Measurements from ENCODE around the gene MUTYH. TPM values are rescaled to one million over a fixed set of nuclear protein-coding genes. Genes with fewer than 3 reads are reported as not detected.
"Not testable (repeated sequence)": the region's sequence is repeated elsewhere in the genome, so short reads cannot be mapped to it uniquely, and the experiment has no call there.

The MUTYH gene
- total RNA-seq: 10 to 100 TPM; 65.3 to 67.2 TPM

GRCh38 chr1:45339789-45340558 lies at the start of gene MUTYH, which contains the start of gene TOE1:
Gene MUTYH, minus strand, starts transcription at chr1:45340440. Its CDS starts 5,935 bp downstream, at chr1:45334505.
Gene TOE1, plus strand, starts transcription at chr1:45340170. Its CDS starts 83 bp downstream, at chr1:45340253.
- CTCF ChIA-PET: interaction anchor here (0.8 to 4.8 kb wide), 26 partner anchors 8 to 665 kb away, joined by 3 to 67 read pairs (median 6); partner anchors contain the start of genes ARMH1, CCDC163, HECTD3 and HPDL
- peaks cover 39% of the 10 kb centered on the region for H3K36me3 Mint-ChIP-seq
- no peaks in the 10 kb centered on the region for H3K27me3 Mint-ChIP-seq
- H3K27ac Mint-ChIP-seq: peak within 1 kb of the TSS; percentile 99
- DNase-seq (peak; percentile 98), ATAC-seq (peak; percentile 88)
- peak within 1 kb of the TSS; percentile 99 for H3K4me3 Mint-ChIP-seq
- peaks cover 3% of the 10 kb centered on the region for H3K9me3 Mint-ChIP-seq (ENCODE audit: low read depth)
- peaks cover 54% of the 10 kb centered on the region for H3K4me1 Mint-ChIP-seq

GRCh38 chr1:45386219-45386618 lies 46.0 kb upstream of the MUTYH start:
- Mint-ChIP-seq H3K36me3 (no peaks in the 10 kb centered on the region), H3K4me1 (peaks cover 8% of the 10 kb centered on the region), H3K27ac (no peak overlapping the region), H3K27me3 (no peaks in the 10 kb centered on the region), H3K4me3 (no peak overlapping the region), H3K9me3 (ENCODE audit: low read depth) (no peaks in the 10 kb centered on the region)
- ATAC-seq (no peak), DNase-seq (no peak)
- CTCF ChIA-PET: interaction anchor here (0.7 kb wide), 1 partner anchor 42 kb away, joined by 3 read pairs; no protein-coding TSS in a partner anchor

GRCh38 chr1:45385302-45385701 lies 45.1 kb upstream of the MUTYH start:
- Mint-ChIP-seq H3K27ac (no peak overlapping the region), H3K27me3 (no peaks in the 10 kb centered on the region), H3K4me3 (no peak overlapping the region), H3K4me1 (peaks cover 9% of the 10 kb centered on the region), H3K9me3 (ENCODE audit: low read depth) (no peaks in the 10 kb centered on the region), H3K36me3 (no peaks in the 10 kb centered on the region)
- CTCF ChIA-PET: no interaction called here
- DNase-seq: no peak
- no peak for ATAC-seq

GRCh38 chr1:45384213-45384612 lies 44.0 kb upstream of the MUTYH start:
- H3K9me3 Mint-ChIP-seq (ENCODE audit: low read depth); H3K4me1 Mint-ChIP-seq; H3K36me3 Mint-ChIP-seq; ATAC-seq; H3K4me3 Mint-ChIP-seq; H3K27ac Mint-ChIP-seq; DNase-seq; H3K27me3 Mint-ChIP-seq: not testable (repeated sequence)
- CTCF ChIA-PET: interaction anchor here (1.1 kb wide), 1 partner anchor 108 kb away, joined by 3 read pairs; no protein-coding TSS in a partner anchor

GRCh38 chr1:45383191-45383590 lies 43.0 kb upstream of the MUTYH start:
- H3K9me3 Mint-ChIP-seq (ENCODE audit: low read depth): no peaks in the 10 kb centered on the region
- CTCF ChIA-PET: no interaction called here
- no peaks in the 10 kb centered on the region for H3K27me3 Mint-ChIP-seq
- H3K36me3 Mint-ChIP-seq: no peaks in the 10 kb centered on the region
- DNase-seq (no peak), ATAC-seq (no peak)
- H3K27ac Mint-ChIP-seq: no peak overlapping the region
- H3K4me3 Mint-ChIP-seq: no peak overlapping the region
- peaks cover 6% of the 10 kb centered on the region for H3K4me1 Mint-ChIP-seq

- no peak overlapping the region for H3K4me3 Mint-ChIP-seq
- no peak overlapping the region for H3K27ac Mint-ChIP-seq
- DNase-seq (no peak), ATAC-seq (no peak)
- H3K27me3 Mint-ChIP-seq: no peaks in the 10 kb centered on the region
- CTCF ChIA-PET: no interaction called here
- no peaks in the 10 kb centered on the region for H3K36me3 Mint-ChIP-seq
- H3K4me1 Mint-ChIP-seq: peaks cover 6% of the 10 kb centered on the region
- H3K9me3 Mint-ChIP-seq (ENCODE audit: low read depth): no peaks in the 10 kb centered on the region
Observed at GRCh38 chr1:45381243-45381642, 41.0 kb upstream of the MUTYH start.

- Mint-ChIP-seq H3K27ac (no peak overlapping the region), H3K4me3 (no peak overlapping the region)
- CTCF ChIA-PET: no interaction called here
Observed at GRCh38 chr1:45380730-45381129, 40.5 kb upstream of the MUTYH start.

GRCh38 chr1:45380125-45380524 lies 39.9 kb upstream of the MUTYH start:
- no peak for ATAC-seq
- H3K4me1 Mint-ChIP-seq: peaks cover 8% of the 10 kb centered on the region
- H3K36me3 Mint-ChIP-seq: no peaks in the 10 kb centered on the region
- no peaks in the 10 kb centered on the region for H3K27me3 Mint-ChIP-seq
- no peak overlapping the region for H3K27ac Mint-ChIP-seq
- no peaks in the 10 kb centered on the region for H3K9me3 Mint-ChIP-seq (ENCODE audit: low read depth)
- CTCF ChIA-PET: no interaction called here
- no peak overlapping the region for H3K4me3 Mint-ChIP-seq
- no peak for DNase-seq

More at GRCh38 chr1:45380730-45381129, 40.5 kb upstream of the MUTYH start:
- Mint-ChIP-seq H3K27me3 (no peaks in the 10 kb centered on the region), H3K9me3 (ENCODE audit: low read depth) (no peaks in the 10 kb centered on the region), H3K4me1 (peaks cover 6% of the 10 kb centered on the region), H3K36me3 (no peaks in the 10 kb centered on the region)
- no peak for DNase-seq
- no peak for ATAC-seq

GRCh38 chr1:45379524-45379923 lies 39.3 kb upstream of the MUTYH start:
- ATAC-seq: no peak

GRCh38 chr1:45378184-45378583 lies 37.9 kb upstream of the MUTYH start:
- DNase-seq: no peak
- no peaks in the 10 kb centered on the region for H3K27me3 Mint-ChIP-seq
- ATAC-seq: no peak
- peaks cover 22% of the 10 kb centered on the region for H3K4me1 Mint-ChIP-seq
- H3K9me3 Mint-ChIP-seq (ENCODE audit: low read depth): no peaks in the 10 kb centered on the region
- H3K36me3 Mint-ChIP-seq: no peaks in the 10 kb centered on the region
- CTCF ChIA-PET: interaction anchor here (1.4 kb wide), 1 partner anchor 8 kb away, joined by 3 read pairs; no protein-coding TSS in a partner anchor
- H3K4me3 Mint-ChIP-seq: no peak overlapping the region
- no peak overlapping the region for H3K27ac Mint-ChIP-seq

More at GRCh38 chr1:45379524-45379923, 39.3 kb upstream of the MUTYH start:
- Mint-ChIP-seq H3K4me3 (no peak overlapping the region), H3K4me1 (peaks cover 14% of the 10 kb centered on the region), H3K27ac (no peak overlapping the region), H3K9me3 (ENCODE audit: low read depth) (no peaks in the 10 kb centered on the region), H3K27me3 (no peaks in the 10 kb centered on the region), H3K36me3 (no peaks in the 10 kb centered on the region)
- CTCF ChIA-PET: interaction anchor here (1.4 kb wide), 1 partner anchor 9 kb away, joined by 3 read pairs; no protein-coding TSS in a partner anchor
- DNase-seq: no peak

GRCh38 chr1:45375104-45376090 lies 35.2 kb upstream of the MUTYH start:
- DNase-seq: no peak
- Mint-ChIP-seq H3K4me3 (no peak overlapping the region), H3K36me3 (no peaks in the 10 kb centered on the region), H3K27ac (no peak overlapping the region), H3K9me3 (ENCODE audit: low read depth) (no peaks in the 10 kb centered on the region), H3K27me3 (no peaks in the 10 kb centered on the region), H3K4me1 (peaks cover 18% of the 10 kb centered on the region)
- CTCF ChIA-PET: interaction anchor here (0.6 to 2.4 kb wide), 4 partner anchors 14 to 125 kb away, joined by 3 to 11 read pairs (median 4); no protein-coding TSS in a partner anchor
- no peak for ATAC-seq

GRCh38 chr1:45373573-45373972 lies 33.3 kb upstream of the MUTYH start:
- Mint-ChIP-seq H3K4me3 (no peak overlapping the region), H3K36me3 (no peaks in the 10 kb centered on the region), H3K27me3 (no peaks in the 10 kb centered on the region), H3K27ac (no peak overlapping the region), H3K4me1 (peaks cover 18% of the 10 kb centered on the region), H3K9me3 (ENCODE audit: low read depth) (no peaks in the 10 kb centered on the region)
- DNase-seq (no peak), ATAC-seq (no peak)
- CTCF ChIA-PET: interaction anchor here (2.4 kb wide), 1 partner anchor 13 kb away, joined by 11 read pairs; no protein-coding TSS in a partner anchor

GRCh38 chr1:45370575-45370974 lies 30.3 kb upstream of the MUTYH start:
- Mint-ChIP-seq H3K27me3 (no peaks in the 10 kb centered on the region), H3K27ac (no peak overlapping the region), H3K4me3 (no peak overlapping the region), H3K4me1 (peaks cover 18% of the 10 kb centered on the region), H3K9me3 (ENCODE audit: low read depth) (no peaks in the 10 kb centered on the region), H3K36me3 (no peaks in the 10 kb centered on the region)
- CTCF ChIA-PET: interaction anchor here (1.1 kb wide), 1 partner anchor 8 kb away, joined by 3 read pairs; no protein-coding TSS in a partner anchor
- no peak for ATAC-seq
- DNase-seq: no peak
